Mesenchymal stem cell (in vitro differentiated cells and primary cell): ENCODE results near the gene ZNF768.

Experiments used
- DNase-seq: peaks from one replicate; pipeline ENCODE4 v3.0.0-alpha.2; 2013
- H2AFZ ChIP-seq: one replicate; pipeline ENCODE4 v1.6.1; 2013; ENCODE audit warnings: low read depth, mild to moderate bottlenecking, control low read depth, inconsistent platforms, low read length, moderate library complexity
- H2AK5ac ChIP-seq: 2 replicates; pipeline ENCODE4 v1.6.1; 2013; ENCODE audit warnings: low read length, moderate library complexity, mild to moderate bottlenecking, inconsistent platforms; ENCODE audit not compliant: severe bottlenecking
- H2BK120ac ChIP-seq: one replicate; pipeline ENCODE4 v1.6.1; 2013; ENCODE audit warnings: low read depth, mild to moderate bottlenecking, inconsistent platforms, low read length, moderate library complexity
- H2BK12ac ChIP-seq, 2 experiments: one replicate each; pipeline ENCODE4 v1.6.1; 2013; ENCODE audit warnings: inconsistent platforms in 2 of 2, low read length in 2 of 2, mild to moderate bottlenecking in 2 of 2, moderate library complexity in 2 of 2, control low read depth in 1 of 2
- H2BK15ac ChIP-seq: one replicate; pipeline ENCODE4 v1.6.1; 2013; ENCODE audit warnings: mild to moderate bottlenecking, low read depth, inconsistent platforms; ENCODE audit not compliant: poor library complexity, severe bottlenecking
- H2BK5ac ChIP-seq: 2 replicates; pipeline ENCODE4 v1.6.1; 2013; ENCODE audit warnings: low read depth, mild to moderate bottlenecking, low read length, control low read depth, inconsistent platforms; ENCODE audit not compliant: poor library complexity, severe bottlenecking
- H3K14ac ChIP-seq, 2 experiments: one replicate each; pipeline ENCODE4 v1.6.1; 2013; ENCODE audit warnings: inconsistent platforms in 2 of 2, low read length in 2 of 2, control low read depth in 1 of 2, mild to moderate bottlenecking in 1 of 2, moderate library complexity in 1 of 2
- H3K18ac ChIP-seq, 2 experiments: one replicate each; pipeline ENCODE4 v1.6.1; 2013; ENCODE audit warnings: inconsistent platforms in 2 of 2, low read length in 2 of 2, control low read depth in 1 of 2, low read depth in 1 of 2, mild to moderate bottlenecking in 1 of 2
- H3K23ac ChIP-seq, 2 experiments: one replicate each; pipeline ENCODE4 v1.6.1; 2013; ENCODE audit warnings: inconsistent platforms in 2 of 2, low read length in 2 of 2, mild to moderate bottlenecking in 2 of 2, moderate library complexity in 2 of 2, control low read depth in 1 of 2
- H3K27ac ChIP-seq: 2 replicates; pipeline ENCODE4 v1.5.1; 2013; ENCODE audit warnings: mild to moderate bottlenecking, moderate library complexity, low read length, control low read depth, inconsistent platforms; ENCODE audit not compliant: poor library complexity, severe bottlenecking
- H3K27me3 ChIP-seq, 2 experiments: 2 replicates each; pipeline versions ENCODE4 v1.6.1 to v1.7.0; 2013; ENCODE audit warnings: low read length in 2 of 2, mild to moderate bottlenecking in 2 of 2, moderate library complexity in 2 of 2, control low read depth in 1 of 2, inconsistent platforms in 1 of 2; ENCODE audit not compliant: control insufficient read depth in 1 of 2, insufficient read depth in 1 of 2
- H3K36me3 ChIP-seq, 2 experiments: 2 replicates each; pipeline versions ENCODE4 v1.6.1 to v1.7.0; 2013; ENCODE audit warnings: low read length in 2 of 2, control low read depth in 1 of 2, inconsistent platforms in 1 of 2, low read depth in 1 of 2, mild to moderate bottlenecking in 1 of 2; ENCODE audit not compliant: insufficient read depth in 2 of 2, control insufficient read depth in 1 of 2
- H3K4ac ChIP-seq, 2 experiments: one replicate each; pipeline ENCODE4 v1.6.1; 2013; ENCODE audit warnings: inconsistent platforms in 2 of 2, low read length in 2 of 2, mild to moderate bottlenecking in 2 of 2, moderate library complexity in 2 of 2, control low read depth in 1 of 2, low read depth in 1 of 2
- H3K4me1 ChIP-seq: 2 replicates; pipeline ENCODE4 v1.6.1; 2013; ENCODE audit warnings: low read depth, low read length, control low read depth; ENCODE audit not compliant: control insufficient read depth, insufficient read depth
- H3K4me2 ChIP-seq: 2 replicates; pipeline ENCODE4 v1.6.1; 2013; ENCODE audit warnings: low read length, mild to moderate bottlenecking, inconsistent platforms; ENCODE audit not compliant: poor library complexity, severe bottlenecking
- H3K4me3 ChIP-seq, 2 experiments: 2 replicates each; pipeline versions ENCODE4 v1.5.1 to v1.7.0; 2013; ENCODE audit warnings: low read length in 2 of 2, mild to moderate bottlenecking in 2 of 2, control low read depth in 1 of 2, low read depth in 1 of 2; ENCODE audit not compliant: insufficient read depth in 1 of 2
- H3K79me1 ChIP-seq: replicated peaks from 2 replicates; pipeline ENCODE4 v1.6.1; 2013; ENCODE audit warnings: mild to moderate bottlenecking, control low read depth, low read length, inconsistent platforms; ENCODE audit not compliant: poor library complexity, severe bottlenecking
- H3K9ac ChIP-seq: 2 replicates; pipeline ENCODE4 v1.7.0; 2013; ENCODE audit warnings: mild to moderate bottlenecking, low read length, moderate library complexity
- H3K9me3 ChIP-seq: 2 replicates; pipeline ENCODE4 v1.7.0; 2013; ENCODE audit warnings: mild to moderate bottlenecking, low read length; ENCODE audit not compliant: control insufficient read depth
- H4K8ac ChIP-seq: one replicate; pipeline ENCODE4 v1.6.1; 2013; ENCODE audit warnings: inconsistent platforms, mild to moderate bottlenecking, low read length, moderate library complexity
- H4K91ac ChIP-seq: one replicate; pipeline ENCODE4 v1.6.1; 2013; ENCODE audit warnings: mild to moderate bottlenecking, low read length, inconsistent platforms
- WGBS: methylation state at CpG from one replicate; pipeline ENCODE4 v1.1.7; 2013; ENCODE audit warnings: mixed read lengths; 5-methylcytosine and 5-hydroxymethylcytosine counted together

The ZNF768 gene

DNA sequence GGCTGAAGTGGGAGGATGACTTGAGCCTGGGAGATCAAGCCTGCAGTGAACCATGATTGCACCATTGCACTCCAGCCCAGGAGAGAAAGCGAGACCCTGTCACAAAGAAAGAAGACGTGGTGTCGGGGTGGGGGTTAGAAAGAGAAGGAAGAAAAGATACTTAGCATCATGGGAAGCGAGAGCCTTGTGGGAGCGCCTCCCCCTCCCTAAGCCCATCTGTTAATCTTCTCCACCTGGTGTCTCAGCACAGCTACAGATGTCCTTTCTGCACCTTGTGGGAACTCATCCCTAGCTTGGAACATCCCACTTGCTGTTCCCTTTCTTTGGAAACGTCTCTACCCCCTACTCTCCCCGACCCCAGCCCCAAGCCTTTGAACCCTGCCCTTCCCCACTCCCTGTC is 39.2 kb upstream of the ZNF768 start:
- Histone ChIP-seq H3K27me3 (peaks cover 0 to 5% of the 10 kb centered on the region in 2 experiments), H3K18ac (no peak overlapping the region), H3K36me3 (peaks cover 0 to 9% of the 10 kb centered on the region in 2 experiments), H2BK12ac (no peak overlapping the region), H3K4me3 (no peak overlapping the region), H2AFZ (no peak overlapping the region), H3K4ac (no peak overlapping the region), H3K79me1 (peaks cover 10% of the 10 kb centered on the region), H3K27ac (no peak overlapping the region), H4K8ac (no peak overlapping the region), H3K14ac (no peak overlapping the region), H3K4me2 (no peak overlapping the region), H4K91ac (peak overlapping the region; percentile 27), H2BK120ac (no peak overlapping the region), H3K9me3 (no peaks in the 10 kb centered on the region), H3K4me1 (peaks cover 6% of the 10 kb centered on the region), H2AK5ac (no peak overlapping the region), H2BK5ac (no peak overlapping the region), H2BK15ac (no peak overlapping the region), H3K23ac (no peak overlapping the region), H3K9ac (no peak overlapping the region)
- no peak for DNase-seq
- 69% methylated on average over 7 of the region's 7 CpGs for WGBS

DNA sequence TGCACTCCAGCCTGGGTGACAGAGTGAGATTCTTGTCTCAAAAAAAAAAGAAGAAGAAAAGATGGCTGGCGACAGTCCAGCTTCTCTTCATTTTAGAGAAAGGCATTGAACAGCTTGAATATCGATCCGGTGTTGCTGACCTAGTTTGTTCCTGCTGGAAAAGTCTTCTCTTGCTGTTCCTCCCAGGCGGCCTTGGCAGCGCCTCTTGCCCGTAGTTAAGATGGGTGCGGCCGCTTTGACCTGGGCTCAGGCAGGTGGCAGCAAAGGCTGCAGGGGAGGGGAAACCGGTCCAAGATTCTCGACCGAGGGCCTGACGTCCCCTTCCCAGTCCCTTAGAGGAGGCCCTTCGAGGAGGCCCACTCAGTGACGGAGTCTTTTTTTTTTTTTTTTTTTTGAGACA is 35.7 kb upstream of the ZNF768 start:
- Histone ChIP-seq H2BK120ac (no peak overlapping the region), H2BK5ac (no peak overlapping the region), H3K27me3 (peaks cover 0 to 5% of the 10 kb centered on the region in 2 experiments), H3K23ac (no peak overlapping the region), H3K36me3 (no peaks in the 10 kb centered on the region), H3K9me3 (no peaks in the 10 kb centered on the region), H2BK12ac (no peak overlapping the region), H3K9ac (no peak overlapping the region), H2AFZ (no peak overlapping the region), H3K4ac (no peak overlapping the region), H2BK15ac (no peak overlapping the region), H3K4me1 (peaks cover 6% of the 10 kb centered on the region), H3K27ac (no peak overlapping the region), H3K18ac (no peak overlapping the region), H3K14ac (no peak overlapping the region), H3K4me2 (no peak overlapping the region), H4K91ac (no peak overlapping the region), H3K4me3 (no peak overlapping the region), H4K8ac (no peak overlapping the region), H3K79me1 (peaks cover 2% of the 10 kb centered on the region), H2AK5ac (no peak overlapping the region)
- no peak for DNase-seq
- WGBS, result 96% methylated on average over 14 of the region's 14 CpGs

DNA sequence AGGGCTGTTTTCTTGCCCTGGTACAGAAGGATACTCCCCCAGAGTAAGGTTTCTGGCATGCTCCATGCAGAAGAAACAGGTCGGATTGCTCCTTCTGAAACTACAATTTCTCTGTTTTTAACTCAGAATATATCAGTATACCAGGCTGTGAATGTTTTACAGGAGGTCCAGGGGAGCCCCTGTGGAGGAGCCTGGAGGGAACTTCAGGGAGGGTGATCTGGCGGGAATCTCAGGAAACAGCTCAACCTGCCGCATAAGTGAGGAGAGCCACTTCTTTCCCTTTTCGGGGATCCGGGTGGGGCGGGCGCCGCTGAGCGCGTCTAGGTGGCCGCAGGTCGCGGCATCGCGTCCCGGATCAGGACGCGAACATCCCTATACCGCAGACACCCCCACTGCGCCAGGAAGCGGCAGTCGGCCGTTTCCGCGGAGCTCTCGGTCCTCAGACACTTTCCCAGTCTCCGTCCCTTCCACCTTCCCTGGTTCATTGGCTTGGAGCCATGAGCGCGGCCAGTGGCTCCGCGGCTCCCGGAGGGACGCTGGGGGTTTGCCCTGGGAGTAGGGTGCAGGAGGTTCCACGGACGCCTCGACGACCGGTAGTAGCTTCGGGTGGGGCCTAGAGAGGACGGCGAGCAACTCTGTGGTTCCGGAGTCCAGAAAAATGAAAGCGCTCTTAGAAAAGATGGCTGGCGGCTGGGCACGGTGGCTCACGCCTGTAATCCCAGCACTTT is 34.9 kb upstream of the ZNF768 start:
- Histone ChIP-seq H3K27ac (no peak overlapping the region), H3K79me1 (peaks cover 2% of the 10 kb centered on the region), H2BK5ac (no peak overlapping the region), H3K9ac (peak overlapping the region; percentile 71), H4K8ac (peak overlapping the region; percentile 59), H2BK120ac (no peak overlapping the region), H3K18ac (no peak overlapping the region), H3K23ac (no peak overlapping the region), H3K4me2 (peak overlapping the region; percentile 27), H3K4me3 (peak overlapping the region in 1 of 2 experiments; percentile 75), H2BK15ac (no peak overlapping the region), H3K36me3 (peaks cover 0 to 1% of the 10 kb centered on the region in 2 experiments), H2BK12ac (no peak overlapping the region), H3K4me1 (peaks cover 9% of the 10 kb centered on the region), H3K4ac (peak overlapping the region in 1 of 2 experiments; percentile 82), H2AFZ (peak overlapping the region; percentile 60), H4K91ac (peak overlapping the region; percentile 11), H3K14ac (no peak overlapping the region), H3K9me3 (no peaks in the 10 kb centered on the region), H2AK5ac (no peak overlapping the region), H3K27me3 (peaks cover 0 to 5% of the 10 kb centered on the region in 2 experiments)
- WGBS, result 50% methylated on average over 45 of the region's 46 CpGs
- DNase-seq, result no peak

DNA sequence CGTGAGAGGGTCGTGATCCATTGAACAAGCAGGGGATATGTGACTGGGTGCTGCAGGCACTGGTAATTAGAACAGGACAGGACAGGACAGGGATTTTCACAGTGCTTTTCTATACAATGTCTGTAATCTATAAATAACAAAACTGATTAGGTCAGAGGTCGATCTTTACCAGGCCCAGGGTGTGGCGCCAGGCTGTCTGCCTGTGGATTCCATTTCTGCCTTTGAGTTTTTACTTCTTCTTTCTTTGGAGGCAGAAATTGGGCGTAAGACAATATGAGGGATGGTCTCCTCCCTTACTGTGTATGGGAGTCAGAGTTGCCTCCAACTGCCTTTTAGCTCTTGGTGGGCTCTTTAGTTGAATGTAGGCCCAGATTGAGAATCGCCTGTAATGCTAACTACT is 33.3 kb upstream of the ZNF768 start:
- no peak for DNase-seq
- no peak overlapping the region for H2BK15ac ChIP-seq
- H3K79me1 ChIP-seq, result peaks cover 10% of the 10 kb centered on the region
- no peak overlapping the region for H3K14ac ChIP-seq
- no peaks in the 10 kb centered on the region for H3K9me3 ChIP-seq
- no peak overlapping the region for H3K4ac ChIP-seq
- peaks cover 8 to 16% of the 10 kb centered on the region in 2 experiments for H3K36me3 ChIP-seq
- H2BK12ac ChIP-seq, result no peak overlapping the region
- no peak overlapping the region for H2AFZ ChIP-seq
- no peak overlapping the region for H2BK120ac ChIP-seq
- H3K4me1 ChIP-seq, result peaks cover 9% of the 10 kb centered on the region
- no peak overlapping the region for H2AK5ac ChIP-seq
- H3K18ac ChIP-seq, result no peak overlapping the region
- no peak overlapping the region for H4K91ac ChIP-seq
- H2BK5ac ChIP-seq, result no peak overlapping the region
- H4K8ac ChIP-seq, result no peak overlapping the region
- over 99% methylated on average over 6 of the region's 6 CpGs for WGBS
- no peak overlapping the region for H3K9ac ChIP-seq
- no peak overlapping the region for H3K4me2 ChIP-seq
- H3K27me3 ChIP-seq, result no peaks in the 10 kb centered on the region
- H3K23ac ChIP-seq, result no peak overlapping the region
- H3K27ac ChIP-seq, result no peak overlapping the region
- H3K4me3 ChIP-seq, result no peak overlapping the region
